Neural progenitor cell (in vitro differentiated cells): ENCODE measurements around the gene PLEKHG4B. TPM values are rescaled to one million over a fixed set of nuclear protein-coding genes. Genes with fewer than 3 reads are reported as not detected.
"Not testable (repeated sequence)": the region's sequence is repeated elsewhere in the genome, so short reads cannot be mapped to it uniquely, and the experiment has no call there.

Experiments used
- DNase-seq: peaks from one replicate; pipeline ENCODE4 v3.0.0-alpha.2; 2016; ENCODE audit warnings: low spot score
- H2AFZ ChIP-seq: fragments of 200-600 bp; sonication (generic); replicated peaks from 2 replicates; pipeline ENCODE4 v1.6.1; 2016; ENCODE audit warnings: antibody characterized with exemption
- H3F3A ChIP-seq: fragments of 200-600 bp; sonication (generic); 2 replicates; pipeline ENCODE4 v1.6.1; 2016; ENCODE audit warnings: antibody characterized with exemption, low read depth
- H3K27ac ChIP-seq: fragments of 200-600 bp; sonication (generic); 2 replicates; pipeline ENCODE4 v1.5.1; 2016; ENCODE audit warnings: mild to moderate bottlenecking
- H3K27me3 ChIP-seq: fragments of 200-600 bp; sonication (generic); 2 replicates; pipeline ENCODE4 v1.6.1; 2016; ENCODE audit warnings: mild to moderate bottlenecking, moderate library complexity
- H3K36me3 ChIP-seq: fragments of 200-600 bp; sonication (generic); 2 replicates; pipeline ENCODE4 v1.5.1; 2016
- H3K4me1 ChIP-seq: fragments of 200-600 bp; sonication (generic); 2 replicates; pipeline ENCODE4 v1.6.1; 2016; ENCODE audit warnings: mixed run types
- H3K4me2 ChIP-seq: fragments of 200-600 bp; sonication (generic); 2 replicates; pipeline ENCODE4 v1.6.1; 2016
- H3K4me3 ChIP-seq: fragments of 200-600 bp; sonication (generic); 2 replicates; pipeline ENCODE4 v1.5.1; 2016
- H3K79me2 ChIP-seq: fragments of 200-600 bp; sonication (generic); 2 replicates; pipeline ENCODE4 v1.6.1; 2016; ENCODE audit warnings: low read depth
- H3K9ac ChIP-seq: fragments of 200-600 bp; sonication (generic); 2 replicates; pipeline ENCODE4 v1.6.1; 2016
- H3K9me3 ChIP-seq: fragments of 200-600 bp; sonication (generic); 2 replicates; pipeline ENCODE4 v1.5.1; 2016; ENCODE audit warnings: low read depth
- H4K20me1 ChIP-seq: fragments of 200-600 bp; sonication (generic); 2 replicates; pipeline ENCODE4 v1.6.1; 2016; ENCODE audit warnings: low read depth
- H3K27ac Mint-ChIP-seq: 3 replicates; pipeline ENCODE4 v1.8.0; 2021; ENCODE audit warnings: mixed read lengths
- H3K27me3 Mint-ChIP-seq: 2 replicates; pipeline ENCODE4 v1.8.0; 2022; ENCODE audit warnings: low read depth, mild to moderate bottlenecking, inconsistent platforms, moderate library complexity, mixed read lengths; ENCODE audit not compliant: insufficient read depth
- H3K36me3 Mint-ChIP-seq: 3 replicates; pipeline ENCODE4 v1.8.0; 2021; ENCODE audit warnings: mixed read lengths
- H3K4me1 Mint-ChIP-seq: 3 replicates; pipeline ENCODE4 v1.8.0; 2021; ENCODE audit warnings: mixed read lengths
- H3K4me3 Mint-ChIP-seq: 3 replicates; pipeline ENCODE4 v1.8.0; 2021; ENCODE audit warnings: mild to moderate bottlenecking, moderate library complexity, mixed read lengths
- H3K9me3 Mint-ChIP-seq: 3 replicates; pipeline ENCODE4 v1.8.0; 2020; ENCODE audit warnings: mixed read lengths
- CTCF ChIP-seq: fragments of 200-600 bp; sonication (generic); IDR thresholded peaks from 2 replicates; pipeline ENCODE4 v1.5.1; 2017; ENCODE audit warnings: antibody characterized with exemption, mild to moderate bottlenecking
- EZH2 ChIP-seq: fragments of 200-600 bp; sonication (generic); IDR thresholded peaks from 2 replicates; pipeline ENCODE4 v1.6.1; 2017; ENCODE audit warnings: antibody characterized with exemption, mild to moderate bottlenecking, moderate library complexity
- EZH2phosphoT487 ChIP-seq: fragments of 200-600 bp; sonication (generic); IDR thresholded peaks from 2 replicates; pipeline ENCODE4 v1.6.1; 2017; ENCODE audit warnings: antibody characterized with exemption
- total RNA-seq: library from RNA; depleted of rRNA; stranded (reverse); fragments of >200 nt; gene quantifications from 2 replicates; pipeline ENCODE4 v1.2.3, GENCODE V29; 2015; ENCODE audit warnings: low replicate concordance

Gene PLEKHG4B
- total RNA-seq, 1 donor from 2014 or later: 28.8 TPM

DNA sequence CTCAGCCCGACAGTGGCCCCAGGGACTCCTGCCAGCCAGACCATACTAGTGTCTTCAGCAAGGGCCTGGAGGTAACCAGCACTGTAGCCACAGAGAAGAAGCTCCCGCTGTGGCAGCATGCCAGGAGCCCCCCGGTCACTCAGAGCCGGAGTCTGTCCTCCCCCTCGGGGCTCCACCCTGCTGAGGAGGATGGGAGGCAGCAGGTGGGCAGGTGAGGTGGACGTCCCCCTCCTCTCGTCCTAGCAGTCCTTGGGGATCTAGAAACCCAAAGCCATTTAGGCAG lies 71.3 kb downstream of the PLEKHG4B start:
- DNase-seq: no peak
- H3K4me1 ChIP-seq: no peaks in the 10 kb centered on the region
- peaks cover 25% of the 10 kb centered on the region for H3F3A ChIP-seq
- H4K20me1 ChIP-seq: no peaks in the 10 kb centered on the region
- Mint-ChIP-seq H3K27me3 (peaks cover 11% of the 10 kb centered on the region), H3K36me3 (peaks cover 20% of the 10 kb centered on the region), H3K27ac (no peak overlapping the region), H3K4me1 (peaks cover 10% of the 10 kb centered on the region), H3K9me3 (peaks cover 8% of the 10 kb centered on the region), H3K4me3 (no peak overlapping the region)
- no peaks in the 10 kb centered on the region for H3K27me3 ChIP-seq
- H3K36me3 ChIP-seq: no peaks in the 10 kb centered on the region
- no peak overlapping the region for H2AFZ ChIP-seq
- TF ChIP-seq CTCF (no peak), EZH2phosphoT487 (no peak), EZH2 (no peak)
- no peaks in the 10 kb centered on the region for H3K79me2 ChIP-seq
- H3K27ac ChIP-seq: peak overlapping the region; percentile 6
- H3K4me2 ChIP-seq: no peak overlapping the region
- no peak overlapping the region for H3K4me3 ChIP-seq
- H3K9me3 ChIP-seq: no peaks in the 10 kb centered on the region
- no peak overlapping the region for H3K9ac ChIP-seq

DNA sequence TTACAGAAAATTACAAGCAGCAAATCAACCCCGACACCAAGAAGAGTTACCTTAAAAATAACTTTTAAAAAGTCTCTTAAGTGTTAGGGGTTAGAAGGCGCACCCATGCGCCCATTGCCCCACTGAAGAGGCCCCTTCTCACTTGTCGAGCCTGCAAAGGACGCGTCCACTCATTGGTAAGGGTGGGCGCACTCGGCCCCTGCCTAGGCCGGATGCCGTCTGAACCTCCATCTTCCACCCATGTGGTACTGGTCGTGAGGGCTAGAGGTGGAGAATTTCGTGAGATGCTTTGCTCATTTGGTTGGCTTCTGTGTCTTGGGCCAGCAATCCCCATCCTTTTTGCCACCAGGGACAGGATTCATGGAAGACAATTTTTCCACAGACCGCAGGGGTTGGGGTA lies 71.9 kb downstream of the PLEKHG4B start:
- no peak overlapping the region for H3K27ac ChIP-seq
- H3K4me2 ChIP-seq: no peak overlapping the region
- no peak overlapping the region for H3K4me3 ChIP-seq
- DNase-seq: no peak
- H3K79me2 ChIP-seq: no peaks in the 10 kb centered on the region
- no peaks in the 10 kb centered on the region for H3K4me1 ChIP-seq
- Mint-ChIP-seq H3K9me3 (peaks cover 8% of the 10 kb centered on the region), H3K4me3 (no peak overlapping the region), H3K36me3 (peaks cover 18% of the 10 kb centered on the region), H3K27ac (peak overlapping the region; percentile 76), H3K4me1 (peaks cover 14% of the 10 kb centered on the region), H3K27me3 (peaks cover 11% of the 10 kb centered on the region)
- H3K9ac ChIP-seq: no peak overlapping the region
- no peaks in the 10 kb centered on the region for H4K20me1 ChIP-seq
- no peaks in the 10 kb centered on the region for H3K27me3 ChIP-seq
- H3K9me3 ChIP-seq: no peaks in the 10 kb centered on the region
- no peak overlapping the region for H2AFZ ChIP-seq
- peaks cover 25% of the 10 kb centered on the region for H3F3A ChIP-seq
- H3K36me3 ChIP-seq: no peaks in the 10 kb centered on the region
- TF ChIP-seq CTCF: no peak
- TF ChIP-seq EZH2: no peak
- TF ChIP-seq EZH2phosphoT487: no peak

DNA sequence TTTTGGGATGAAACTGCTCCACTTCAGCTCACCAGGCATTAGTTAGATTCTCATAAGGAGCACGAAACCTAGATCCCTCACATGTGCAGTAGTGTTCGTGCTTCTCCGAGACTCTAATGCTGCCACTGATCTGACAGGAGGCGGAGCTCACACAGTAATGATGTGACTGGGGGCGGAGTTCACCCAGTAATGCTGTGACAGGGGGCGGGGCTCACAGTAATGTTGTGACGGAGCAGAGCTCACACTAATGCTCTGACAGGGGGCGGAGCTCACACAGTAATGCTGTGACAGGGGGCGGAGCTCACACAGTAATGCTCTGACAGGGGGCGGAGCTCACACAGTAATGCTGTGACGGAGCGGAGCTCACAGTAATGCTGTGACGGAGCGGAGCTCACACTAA lies 72.3 kb downstream of the PLEKHG4B start:
- H3K4me2 ChIP-seq: no peak overlapping the region
- H3K4me1 Mint-ChIP-seq: peaks cover 17% of the 10 kb centered on the region
- peaks cover 8% of the 10 kb centered on the region for H3K9me3 Mint-ChIP-seq
- peaks cover 25% of the 10 kb centered on the region for H3F3A ChIP-seq
- H3K27ac ChIP-seq: no peak overlapping the region
- peaks cover 11% of the 10 kb centered on the region for H3K27me3 Mint-ChIP-seq
- H3K27me3 ChIP-seq: no peaks in the 10 kb centered on the region
- no peaks in the 10 kb centered on the region for H3K36me3 ChIP-seq
- DNase-seq: no peak
- peaks cover 18% of the 10 kb centered on the region for H3K36me3 Mint-ChIP-seq
- H3K9ac ChIP-seq: no peak overlapping the region
- no peak overlapping the region for H3K4me3 ChIP-seq
- peak overlapping the region; percentile 76 for H3K27ac Mint-ChIP-seq
- peak overlapping the region; percentile 46 for H3K4me3 Mint-ChIP-seq
- H2AFZ ChIP-seq: no peak overlapping the region
- no peaks in the 10 kb centered on the region for H4K20me1 ChIP-seq
- H3K4me1 ChIP-seq: no peaks in the 10 kb centered on the region
- no peaks in the 10 kb centered on the region for H3K9me3 ChIP-seq
- TF ChIP-seq EZH2 (no peak), EZH2phosphoT487 (no peak), CTCF (no peak)
- H3K79me2 ChIP-seq: no peaks in the 10 kb centered on the region

DNA sequence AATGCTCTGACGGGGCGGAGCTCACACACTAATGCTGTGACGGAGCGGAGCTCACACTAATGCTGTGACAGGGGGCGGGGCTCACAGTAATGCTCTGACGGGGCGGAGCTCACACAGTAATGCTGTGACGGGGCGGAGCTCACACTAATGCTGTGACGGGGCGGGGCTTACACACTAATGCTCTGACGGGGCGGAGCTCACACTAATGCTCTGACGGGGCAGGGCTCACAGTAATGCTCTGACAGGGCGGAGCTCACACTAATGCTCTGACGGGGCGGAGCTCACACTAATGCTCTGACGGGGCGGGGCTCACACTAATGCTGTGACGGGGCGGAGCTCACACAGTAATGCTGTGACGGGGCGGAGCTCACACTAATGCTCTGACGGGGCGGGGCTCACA lies 72.8 kb downstream of the PLEKHG4B start:
- not testable (repeated sequence) for H3K4me3 ChIP-seq, DNase-seq

More for the DNA sequence above, 72.8 kb downstream of the PLEKHG4B start:
- H3K27me3 Mint-ChIP-seq, H3K36me3 ChIP-seq, H3K27me3 ChIP-seq, H3K9ac ChIP-seq, H3K9me3 ChIP-seq, H3K79me2 ChIP-seq, H3K9me3 Mint-ChIP-seq, H3K27ac Mint-ChIP-seq, H3K4me1 ChIP-seq, H2AFZ ChIP-seq, H3K4me3 Mint-ChIP-seq, H4K20me1 ChIP-seq, H3K27ac ChIP-seq, H3K4me2 ChIP-seq: not testable (repeated sequence)
- H3K36me3 Mint-ChIP-seq: peaks cover 15% of the 10 kb centered on the region
- peaks cover 21% of the 10 kb centered on the region for H3F3A ChIP-seq
- peaks cover 17% of the 10 kb centered on the region for H3K4me1 Mint-ChIP-seq
